A673 (cell line): ENCODE data around the gene PCBP3. TPM values are rescaled to one million over a fixed set of nuclear protein-coding genes. Genes with fewer than 3 reads are reported as not detected.

Experiments
- BruUV-seq: library from RNA; stranded (reverse); fragments of 400-500 nt; replicated peaks from 2 replicates; lab custom pipeline; 2021; lab: Mats Ljungman, UMichigan
- CTCF ChIA-PET: fragments of 300-600 bp; sonication (Branson Sonifier 250); formaldehyde crosslinking; loops from one replicate; lab custom pipeline; 2022; ENCODE audit warnings: antibody characterized with exemption; lab: Charles Lee
- POLR2A ChIA-PET: fragments of 300-600 bp; sonication (Branson Sonifier 250); formaldehyde crosslinking; loops from one replicate; lab custom pipeline; 2022; ENCODE audit warnings: antibody characterized with exemption; ENCODE audit not compliant: low non-redundant PET; lab: Charles Lee
- DNase-seq: peaks from one replicate; pipeline ENCODE4 v3.0.0-alpha.2; 2015; ENCODE audit warnings: low spot score
- H3K27ac ChIP-seq: fragments of 200-600 bp; sonication (generic); 2 replicates; pipeline ENCODE4 v1.5.1; 2016; ENCODE audit warnings: mixed run types, low read depth, mild to moderate bottlenecking, mixed read lengths, antibody characterized with exemption, low read length; ENCODE audit not compliant: poor library complexity, severe bottlenecking
- H3K27me3 ChIP-seq: fragments of 200-600 bp; sonication (generic); replicated peaks from 2 replicates; pipeline ENCODE4 v1.6.1; 2017; ENCODE audit warnings: mixed run types, low read depth, mild to moderate bottlenecking, mixed read lengths, antibody characterized with exemption, low read length; ENCODE audit not compliant: insufficient read depth, poor library complexity
- H3K36me3 ChIP-seq: fragments of 200-600 bp; sonication (generic); 2 replicates; pipeline ENCODE4 v1.6.1; 2016; ENCODE audit warnings: mixed run types, mild to moderate bottlenecking, mixed read lengths, antibody characterized with exemption, low read length; ENCODE audit not compliant: insufficient read depth, poor library complexity, severe bottlenecking
- H3K4me1 ChIP-seq: fragments of 200-600 bp; sonication (generic); 2 replicates; pipeline ENCODE4 v1.6.1; 2017; ENCODE audit warnings: mixed run types, mild to moderate bottlenecking, mixed read lengths, antibody characterized with exemption, low read length; ENCODE audit not compliant: insufficient read depth, poor library complexity, severe bottlenecking
- H3K4me3 ChIP-seq: fragments of 200-600 bp; sonication (generic); 2 replicates; pipeline ENCODE4 v1.5.1; 2016; ENCODE audit warnings: low read depth, mixed run types, mild to moderate bottlenecking, mixed read lengths, low read length; ENCODE audit not compliant: poor library complexity, severe bottlenecking
- H3K9me3 ChIP-seq: fragments of 200-600 bp; sonication (generic); 2 replicates; pipeline ENCODE4 v1.6.1; 2016; ENCODE audit warnings: mixed run types, low read depth, mild to moderate bottlenecking, mixed read lengths, antibody characterized with exemption, low read length; ENCODE audit not compliant: poor library complexity, severe bottlenecking
- EZH2 ChIP-seq: fragments of 200-600 bp; sonication (generic); IDR thresholded peaks from 2 replicates; pipeline ENCODE4 v1.6.1; 2017; ENCODE audit warnings: borderline replicate concordance, low read depth, mild to moderate bottlenecking, mixed read lengths, antibody characterized with exemption, low read length; ENCODE audit not compliant: poor library complexity, severe bottlenecking
- intact Hi-C: fragments of 100-400 bp; cut with micrococcal nuclease; formaldehyde crosslinking; loops from one replicate; pipeline ENCODE4 v1.10.0; 2022; ENCODE audit not compliant: unreplicated experiment
- total RNA-seq: library from RNA; stranded (reverse); gene quantifications from 2 replicates; pipeline ENCODE4 v1.2.3, GENCODE V29; 2021
- TF ChIP-seq, protein P1 (sequence below): fragments of 300-800, 200-600 bp; sonication (generic); conservative IDR thresholded peaks from 2 replicates; pipeline ENCODE4 v1.5.1; 2017; ENCODE audit warnings: low read depth, mild to moderate bottlenecking, antibody characterized with exemption, low read length, moderate library complexity, mixed read lengths

The PCBP3 gene
- total RNA-seq, 1 experiment from 2014 or later = 25.6 TPM

DNA sequence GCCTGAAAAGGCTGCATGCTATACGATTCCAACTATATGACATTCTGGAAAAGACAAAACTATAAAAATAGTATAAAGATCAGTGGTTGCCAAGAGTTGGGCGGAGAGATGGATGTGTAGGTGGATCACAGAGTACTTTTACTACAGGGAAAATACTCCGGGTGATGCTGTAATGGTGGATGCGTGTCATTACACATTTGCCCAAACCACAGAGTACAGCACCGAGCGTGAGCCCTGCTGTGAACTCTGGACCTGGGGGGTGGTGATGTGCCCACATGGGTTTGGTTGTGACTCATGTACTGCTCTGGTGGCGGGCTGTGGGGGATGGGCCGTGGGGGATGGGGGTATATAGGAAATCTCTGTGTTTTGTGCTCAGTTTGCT lies 175.4 kb downstream of the PCBP3 start:
- TF ChIP-seq, protein P1, sequence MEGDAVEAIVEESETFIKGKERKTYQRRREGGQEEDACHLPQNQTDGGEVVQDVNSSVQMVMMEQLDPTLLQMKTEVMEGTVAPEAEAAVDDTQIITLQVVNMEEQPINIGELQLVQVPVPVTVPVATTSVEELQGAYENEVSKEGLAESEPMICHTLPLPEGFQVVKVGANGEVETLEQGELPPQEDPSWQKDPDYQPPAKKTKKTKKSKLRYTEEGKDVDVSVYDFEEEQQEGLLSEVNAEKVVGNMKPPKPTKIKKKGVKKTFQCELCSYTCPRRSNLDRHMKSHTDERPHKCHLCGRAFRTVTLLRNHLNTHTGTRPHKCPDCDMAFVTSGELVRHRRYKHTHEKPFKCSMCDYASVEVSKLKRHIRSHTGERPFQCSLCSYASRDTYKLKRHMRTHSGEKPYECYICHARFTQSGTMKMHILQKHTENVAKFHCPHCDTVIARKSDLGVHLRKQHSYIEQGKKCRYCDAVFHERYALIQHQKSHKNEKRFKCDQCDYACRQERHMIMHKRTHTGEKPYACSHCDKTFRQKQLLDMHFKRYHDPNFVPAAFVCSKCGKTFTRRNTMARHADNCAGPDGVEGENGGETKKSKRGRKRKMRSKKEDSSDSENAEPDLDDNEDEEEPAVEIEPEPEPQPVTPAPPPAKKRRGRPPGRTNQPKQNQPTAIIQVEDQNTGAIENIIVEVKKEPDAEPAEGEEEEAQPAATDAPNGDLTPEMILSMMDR = no peak
- no peak for TF ChIP-seq EZH2
- peaks cover 13% of the 10 kb centered on the region for H3K4me1 ChIP-seq
- no peaks in the 10 kb centered on the region for H3K27me3 ChIP-seq
- H3K27ac ChIP-seq = peak overlapping the region; percentile 40
- intact Hi-C loops = loop anchor here (5.0 kb wide), 1 partner anchor 177 kb away; the partner anchor contains the start of gene PCBP3
- no peaks in the 10 kb centered on the region for H3K36me3 ChIP-seq
- no TSS peak for BruUV-seq
- H3K9me3 ChIP-seq = no peaks in the 10 kb centered on the region
- ChIA-PET CTCF (interaction anchor here (1.7 kb wide), 1 partner anchor 263 kb away, joined by 11 read pairs; no protein-coding TSS in a partner anchor), POLR2A (no interaction called here)
- no peak overlapping the region for H3K4me3 ChIP-seq
- peak; percentile 27 for DNase-seq

DNA sequence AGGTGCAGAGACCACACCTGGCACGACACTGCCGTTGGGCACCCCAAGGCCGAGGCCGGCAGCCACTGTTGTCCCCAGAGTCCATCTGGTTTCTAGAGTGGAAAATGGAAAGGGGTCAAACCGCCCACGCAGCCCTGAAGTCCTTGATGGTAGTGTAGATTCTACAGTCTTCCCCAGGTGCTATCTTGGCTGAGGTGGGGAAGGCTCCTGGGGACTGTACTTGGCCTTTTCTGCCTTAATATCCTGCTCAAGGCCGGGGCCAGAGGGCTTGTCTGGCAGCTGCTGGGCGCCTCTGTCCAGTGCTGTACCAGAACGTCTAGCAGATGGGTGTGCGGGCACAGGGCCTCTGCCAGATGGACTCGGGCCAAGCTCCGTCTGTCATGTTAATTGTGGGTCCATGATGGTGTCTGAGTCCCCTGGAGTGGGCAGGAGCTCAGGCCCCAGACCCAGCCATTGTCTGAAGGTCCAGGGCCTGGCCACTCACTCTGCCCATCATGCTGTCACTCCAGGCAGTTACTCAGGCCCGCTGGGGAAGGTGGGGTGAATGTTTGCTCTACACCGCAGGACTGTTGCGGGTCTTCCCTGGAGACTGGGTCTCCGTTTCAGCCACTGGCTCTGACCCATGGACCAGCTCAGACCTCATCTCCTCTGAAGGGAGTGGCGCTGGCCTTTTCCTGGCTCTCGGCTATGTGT lies 176.1 kb downstream of the PCBP3 start:
- BruUV-seq = no TSS peak
- H3K4me1 ChIP-seq = peaks cover 13% of the 10 kb centered on the region
- CTCF ChIA-PET = interaction anchor here (1.7 kb wide), 1 partner anchor 264 kb away, joined by 11 read pairs; no protein-coding TSS in a partner anchor
- H3K27me3 ChIP-seq = no peaks in the 10 kb centered on the region
- POLR2A ChIA-PET = no interaction called here
- no peaks in the 10 kb centered on the region for H3K36me3 ChIP-seq
- DNase-seq = no peak
- no peaks in the 10 kb centered on the region for H3K9me3 ChIP-seq
- TF ChIP-seq EZH2 = no peak
- TF ChIP-seq, protein P1 = no peak
- intact Hi-C loops = loop anchor here (2.0 to 10.0 kb wide), 5 partner anchors 177 to 675 kb away; partner anchors contain the start of gene PCBP3
- H3K4me3 ChIP-seq = no peak overlapping the region
- H3K27ac ChIP-seq = no peak overlapping the region

DNA sequence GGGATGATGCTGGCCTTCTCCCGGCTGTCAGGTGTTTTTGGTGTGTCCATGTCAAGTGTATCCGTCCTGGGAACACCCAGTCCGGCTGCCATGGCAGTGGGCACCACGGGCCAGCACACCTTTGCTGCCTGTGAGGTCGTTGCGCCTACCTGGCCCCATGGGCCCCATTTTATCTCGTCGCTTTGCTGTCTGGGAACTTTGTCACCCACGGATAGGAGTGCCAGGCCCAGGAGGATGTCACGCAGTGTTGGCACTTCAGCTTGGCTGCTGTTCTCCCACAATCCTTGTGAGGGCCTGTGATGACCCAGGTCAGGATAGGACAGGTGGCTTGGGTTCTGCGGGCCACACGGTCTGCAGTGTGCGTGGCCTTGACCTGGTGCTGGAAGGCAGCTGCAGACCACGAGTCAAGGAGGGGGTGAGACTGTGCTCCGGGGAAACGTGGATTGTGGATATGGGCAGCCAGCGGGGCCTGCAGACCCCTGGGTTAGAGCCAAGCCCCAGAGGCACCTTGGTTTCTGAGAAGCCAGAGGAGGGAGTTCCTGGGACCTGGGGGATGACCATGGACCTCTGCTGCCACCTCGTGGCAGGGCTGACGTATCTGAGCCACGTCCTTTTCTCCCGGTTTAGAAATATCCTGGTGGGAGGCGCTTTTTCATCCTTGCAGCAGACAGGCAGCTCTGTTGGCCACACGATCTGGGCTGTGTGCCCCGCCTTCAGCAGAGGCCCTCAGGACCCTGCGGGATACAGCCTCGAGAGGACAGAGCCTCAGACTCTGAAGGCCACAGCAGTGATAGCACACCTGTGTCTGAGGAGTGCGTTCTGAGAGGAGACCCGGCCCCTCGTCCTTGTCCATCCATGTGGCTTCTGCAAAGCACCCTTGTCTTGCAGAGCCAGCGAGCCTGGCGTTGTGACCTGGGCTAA lies 176.9 kb downstream of the PCBP3 start:
- intact Hi-C loops = loop anchor here (2.0 to 10.0 kb wide), 4 partner anchors 266 to 676 kb away; no protein-coding TSS in a partner anchor
- Histone ChIP-seq H3K4me3 (no peak overlapping the region), H3K36me3 (no peaks in the 10 kb centered on the region), H3K27me3 (no peaks in the 10 kb centered on the region), H3K9me3 (no peaks in the 10 kb centered on the region), H3K27ac (no peak overlapping the region), H3K4me1 (peaks cover 13% of the 10 kb centered on the region)
- ChIA-PET POLR2A (no interaction called here), CTCF (interaction anchor here (0.6 kb wide), 3 partner anchors 228 to 647 kb away, joined by 3 to 5 read pairs (median 4); no protein-coding TSS in a partner anchor)
- no TSS peak for BruUV-seq
- no peak for TF ChIP-seq EZH2
- TF ChIP-seq, protein P1 = peak; percentile 92
- peak; percentile 91 for DNase-seq
